HG03342 (cell line): ENCODE data around the gene KISS1R.
"Not testable (repeated sequence)": the region's sequence is repeated elsewhere in the genome, so short reads cannot be mapped to it uniquely, and the experiment has no call there.

Source experiments
- ATAC-seq: cut with Tn5 transposase; IDR thresholded peaks from one replicate; pipeline ENCODE4 v1.9.1; 2021; ENCODE audit warnings: mild to moderate bottlenecking, moderate library complexity; ENCODE audit not compliant: unreplicated experiment

KISS1R gene

DNA sequence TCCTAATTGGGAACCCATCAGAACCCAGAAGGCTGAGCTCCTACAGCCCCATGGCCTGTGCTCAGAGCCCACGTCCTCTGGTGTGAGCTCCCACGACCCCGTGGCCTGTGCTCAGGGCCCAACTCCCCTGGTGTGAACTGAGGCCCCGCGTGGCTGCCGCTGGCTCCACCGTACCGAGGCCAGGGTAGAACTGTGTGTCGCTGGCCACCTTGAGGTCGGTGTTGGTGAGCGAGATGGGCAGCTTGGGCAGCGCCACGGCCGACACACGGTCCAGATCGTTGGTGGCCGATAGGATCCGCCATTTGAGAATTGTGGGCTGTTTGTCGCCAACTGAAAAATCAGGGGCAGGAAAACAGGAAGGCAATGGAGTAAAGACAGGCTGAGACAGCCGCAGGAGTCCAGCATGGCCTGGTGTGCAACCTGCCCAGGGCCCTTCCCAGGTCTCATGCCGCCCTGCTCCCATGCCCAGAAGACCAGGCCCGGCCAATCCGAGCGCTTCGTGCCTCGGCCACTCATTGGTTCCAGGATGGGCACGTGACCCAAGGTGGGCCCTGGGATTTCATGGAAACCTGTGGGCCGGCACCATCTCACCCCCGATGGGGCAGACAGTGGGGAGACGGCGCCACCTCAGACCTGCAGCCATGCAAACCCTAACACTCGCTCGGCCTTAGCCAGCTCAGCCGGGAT is 35.6 kb upstream of the KISS1R start:
- no peak for ATAC-seq

DNA sequence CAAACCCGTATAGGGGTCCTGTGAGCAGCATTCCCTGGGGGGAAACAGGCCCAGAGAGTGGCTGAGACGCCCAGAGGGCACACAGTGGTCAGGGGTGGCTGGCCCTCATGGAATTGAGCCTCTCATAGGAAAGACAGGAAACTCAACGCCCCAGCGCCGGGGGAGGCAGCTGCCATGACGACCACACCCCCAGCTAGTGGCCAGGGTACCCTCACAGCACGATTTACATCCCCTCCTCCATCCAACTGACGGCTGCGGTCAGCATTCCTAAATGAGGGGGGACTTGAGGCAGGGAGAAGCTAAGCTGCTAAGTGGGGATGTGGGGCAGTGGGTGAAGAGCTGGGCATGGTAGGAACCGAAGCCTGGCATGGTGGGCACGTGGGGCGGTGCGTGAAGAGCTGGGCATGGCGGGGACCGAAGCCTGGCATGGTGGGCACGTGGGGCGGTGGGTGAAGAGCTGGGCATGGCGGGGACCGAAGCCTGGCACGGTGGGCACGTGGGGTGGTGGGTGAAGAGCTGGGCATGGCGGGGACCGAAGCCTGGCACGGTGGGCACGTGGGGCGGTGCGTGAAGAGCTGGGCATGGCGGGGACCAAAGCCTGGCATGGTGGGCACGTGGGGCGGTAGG is 34.1 kb upstream of the KISS1R start:
- ATAC-seq: no peak

DNA sequence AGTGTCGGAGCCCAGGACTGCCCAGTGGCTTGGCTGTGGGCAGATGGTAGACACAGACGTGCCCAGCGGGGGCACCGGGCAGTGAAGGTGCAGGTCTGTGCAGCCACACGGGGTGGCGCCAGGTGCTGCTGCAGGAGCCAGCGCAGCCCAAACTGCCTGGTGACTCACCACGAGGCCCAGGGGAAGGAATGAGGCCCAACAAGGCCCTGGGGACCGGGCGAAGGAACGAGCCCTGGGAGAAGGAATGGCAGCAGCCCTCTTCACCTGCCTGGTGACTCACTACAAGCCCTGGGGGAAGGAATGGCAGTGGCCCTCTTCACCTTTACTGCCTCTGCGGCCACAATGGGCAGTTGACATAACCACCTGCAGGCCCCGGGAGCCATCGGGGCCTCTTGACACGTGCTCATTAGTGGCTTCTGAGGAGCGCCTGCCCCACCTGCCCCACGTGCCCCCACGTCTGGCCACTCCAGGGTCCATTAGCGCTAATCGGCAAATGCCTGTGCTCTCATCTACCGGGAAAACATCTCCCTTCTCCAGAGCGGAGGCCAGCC is 33.4 kb upstream of the KISS1R start:
- ATAC-seq: no peak

GRCh38 chr19:884420-885211 is 32.5 kb upstream of the KISS1R start:
- ATAC-seq: no peak

GRCh38 chr19:885536-886224 is 31.5 kb upstream of the KISS1R start:
- ATAC-seq: no peak

DNA sequence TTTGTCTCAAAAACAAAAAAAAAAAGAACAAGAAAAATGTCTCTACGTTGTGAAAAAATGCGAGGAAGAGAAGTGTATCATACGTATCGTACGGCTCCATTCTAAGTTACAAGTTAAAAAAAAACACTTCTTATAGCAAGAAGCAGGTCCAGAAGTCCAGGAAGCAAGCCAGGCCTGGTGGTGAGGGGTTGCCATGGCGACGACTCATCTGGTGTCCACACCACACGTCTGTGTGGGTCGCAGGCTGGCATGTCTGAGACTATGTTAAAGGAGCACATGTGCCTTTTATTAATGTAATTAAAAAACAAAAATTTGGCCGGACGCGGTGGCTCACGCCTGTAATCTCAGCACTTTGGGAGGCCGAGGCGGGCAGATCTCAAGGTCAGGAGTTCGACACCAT is 30.1 kb upstream of the KISS1R start:
- no peak for ATAC-seq

GRCh38 chr19:887599-887998 is 29.5 kb upstream of the KISS1R start:
- no peak for ATAC-seq

- ATAC-seq: no peak
These were observed 28.4 kb upstream of the KISS1R start for GRCh38 chr19:888581-889385.

GRCh38 chr19:889662-890295 is 27.4 kb upstream of the KISS1R start:
- ATAC-seq: no peak

DNA sequence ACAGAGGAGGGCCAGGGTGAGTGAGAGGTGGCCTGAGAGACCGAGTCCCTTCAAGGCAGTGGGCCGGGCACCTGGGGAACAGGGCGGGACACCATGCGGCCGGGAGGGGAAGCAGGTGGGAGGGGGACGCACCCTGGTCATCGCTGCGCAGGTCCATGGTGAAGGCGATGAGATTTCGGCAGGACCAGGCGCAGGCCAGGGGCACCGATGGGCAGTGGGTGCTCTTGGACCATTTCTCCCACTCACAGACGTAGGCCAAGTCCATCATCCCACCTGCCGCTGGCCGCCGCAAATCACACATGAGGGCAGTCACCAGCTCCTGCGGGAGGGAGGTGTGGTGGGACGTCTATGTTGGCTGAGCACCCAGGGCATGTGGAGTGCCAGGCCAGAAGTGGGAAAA is 26.3 kb upstream of the KISS1R start:
- no peak for ATAC-seq

- ATAC-seq: not testable (repeated sequence)
These were observed 25.5 kb upstream of the KISS1R start for GRCh38 chr19:891421-892200.

DNA sequence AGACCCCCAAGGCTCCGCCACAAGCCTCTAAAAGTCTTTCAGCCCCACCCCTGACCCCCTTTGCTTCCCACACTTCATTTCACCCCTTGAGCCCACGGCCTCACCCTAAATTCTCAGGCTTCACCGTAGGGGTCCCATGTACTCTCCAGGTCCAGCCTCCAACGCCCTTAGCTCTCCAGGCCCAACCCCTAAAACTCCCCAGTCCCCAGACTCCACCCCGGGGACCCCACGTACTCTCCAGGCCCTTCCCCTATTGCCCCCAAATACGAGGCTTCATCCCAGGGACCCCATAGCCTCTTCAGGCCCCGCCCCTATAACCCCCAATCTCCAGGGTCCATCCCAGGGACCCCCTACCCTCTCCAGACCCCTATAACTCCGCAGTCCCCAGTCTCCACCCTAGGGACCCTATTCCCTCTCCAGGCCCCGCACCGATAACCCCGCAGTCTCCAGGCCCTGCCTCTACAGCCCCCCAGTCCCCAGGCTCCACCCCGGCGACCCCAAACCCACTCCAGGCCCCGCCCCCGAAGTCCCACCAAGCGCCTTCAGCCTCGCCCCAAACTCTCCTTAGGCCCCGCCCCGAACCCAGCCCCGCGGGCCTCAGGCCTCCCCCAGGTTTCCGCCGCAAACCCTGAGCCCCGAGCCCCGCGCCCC is 24.8 kb upstream of the KISS1R start:
- ATAC-seq: no peak

GRCh38 chr19:892894-893689 is 24.0 kb upstream of the KISS1R start, which contains the start of the genes MED16 and RNU6-9:
Gene MED16, minus strand, starts transcription at chr19:893187. Its CDS starts 2,056 bp downstream, at chr19:891131.
Gene RNU6-9, plus strand, starts transcription at chr19:893484.
- peak; percentile 78 for ATAC-seq

DNA sequence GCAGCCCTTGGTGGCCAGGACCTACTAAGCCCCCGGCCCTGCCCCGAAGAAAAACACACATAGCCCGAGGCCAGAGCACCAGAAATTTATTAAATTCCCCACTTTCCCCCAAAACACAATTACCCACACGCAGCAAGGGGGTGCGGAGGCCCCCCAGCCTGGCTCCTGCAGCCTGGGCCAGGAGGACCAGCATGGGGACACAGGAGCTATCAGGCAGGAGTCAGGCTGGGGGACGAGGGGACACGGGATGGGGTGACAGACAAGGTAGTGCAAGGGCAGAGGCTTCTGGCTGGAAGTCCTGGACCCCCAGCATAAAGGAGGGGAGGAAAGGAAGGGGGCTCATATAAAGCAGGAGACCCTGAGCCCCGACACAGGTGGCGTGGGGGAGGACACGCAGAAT is 20.7 kb upstream of the KISS1R start:
- ATAC-seq: no peak

- ATAC-seq: no peak
These were observed 20.1 kb upstream of the KISS1R start for GRCh38 chr19:896999-897398.

- ATAC-seq: no peak
These were observed 19.6 kb upstream of the KISS1R start for GRCh38 chr19:897442-898039.

DNA sequence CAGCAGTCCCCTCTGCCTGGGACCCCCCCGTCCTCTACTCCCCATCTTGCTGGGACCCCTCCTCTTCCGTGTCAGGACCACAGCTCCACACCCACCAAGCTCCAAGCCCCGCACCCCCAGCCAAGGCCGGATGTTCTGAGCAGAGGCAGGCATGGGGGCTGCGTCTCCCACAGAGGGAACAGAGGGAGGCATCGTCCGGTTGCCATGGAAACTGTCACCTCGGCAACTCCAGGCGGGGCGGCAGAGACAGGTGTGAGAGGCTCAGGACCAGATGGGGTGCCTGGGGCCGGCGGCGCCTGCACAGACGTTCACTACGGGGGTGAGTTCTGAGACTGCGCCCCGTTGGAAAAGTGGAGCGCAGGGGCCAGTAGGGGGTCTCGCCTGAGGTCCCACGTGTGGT is 18.5 kb upstream of the KISS1R start:
- ATAC-seq: no peak
